ENCODE data around the gene POLR2L. TPM values are rescaled to one million over a fixed set of nuclear protein-coding genes. Genes with fewer than 3 reads are reported as not detected.

The POLR2L gene
- total RNA-seq, 4 donors from 2014 or later = 10.5 to 81.5 (median 42.8) TPM

- TF ChIP-seq, protein P1, sequence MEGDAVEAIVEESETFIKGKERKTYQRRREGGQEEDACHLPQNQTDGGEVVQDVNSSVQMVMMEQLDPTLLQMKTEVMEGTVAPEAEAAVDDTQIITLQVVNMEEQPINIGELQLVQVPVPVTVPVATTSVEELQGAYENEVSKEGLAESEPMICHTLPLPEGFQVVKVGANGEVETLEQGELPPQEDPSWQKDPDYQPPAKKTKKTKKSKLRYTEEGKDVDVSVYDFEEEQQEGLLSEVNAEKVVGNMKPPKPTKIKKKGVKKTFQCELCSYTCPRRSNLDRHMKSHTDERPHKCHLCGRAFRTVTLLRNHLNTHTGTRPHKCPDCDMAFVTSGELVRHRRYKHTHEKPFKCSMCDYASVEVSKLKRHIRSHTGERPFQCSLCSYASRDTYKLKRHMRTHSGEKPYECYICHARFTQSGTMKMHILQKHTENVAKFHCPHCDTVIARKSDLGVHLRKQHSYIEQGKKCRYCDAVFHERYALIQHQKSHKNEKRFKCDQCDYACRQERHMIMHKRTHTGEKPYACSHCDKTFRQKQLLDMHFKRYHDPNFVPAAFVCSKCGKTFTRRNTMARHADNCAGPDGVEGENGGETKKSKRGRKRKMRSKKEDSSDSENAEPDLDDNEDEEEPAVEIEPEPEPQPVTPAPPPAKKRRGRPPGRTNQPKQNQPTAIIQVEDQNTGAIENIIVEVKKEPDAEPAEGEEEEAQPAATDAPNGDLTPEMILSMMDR (IDR thresholded peaks at IDR 0.05) = no peak
- TF ChIP-seq POLR2A (IDR thresholded peaks at IDR 0.05) = no peak
- no peak overlapping the region for H3K27ac ChIP-seq
- H3K9me3 ChIP-seq = no peaks in the 10 kb centered on the region
- no peaks in the 10 kb centered on the region for H3K36me3 ChIP-seq
- intact Hi-C loops (cut with DNase I; ENCODE audit: low total_unique reads) = no loop called here
- no peak overlapping the region for H3K4me3 ChIP-seq
- DNase-seq = no peak
- no peaks in the 10 kb centered on the region for H3K27me3 ChIP-seq
- H3K4me1 ChIP-seq = peaks cover 6 to 20% of the 10 kb centered on the region in 2 donors
Measured at GRCh38 chr11:801097-801780, 41.1 kb downstream of the POLR2L start.

- no peaks in the 10 kb centered on the region for H3K9me3 ChIP-seq
- TF ChIP-seq, protein P1 (IDR thresholded peaks at IDR 0.05) = no peak
- no peak for TF ChIP-seq POLR2A (IDR thresholded peaks at IDR 0.05)
- intact Hi-C loops (cut with DNase I; ENCODE audit: low total_unique reads) = no loop called here
Measured at GRCh38 chr11:800473-800872, 41.9 kb downstream of the POLR2L start.

GRCh38 chr11:799641-800316, 42.5 kb downstream of the POLR2L start:
- no peaks in the 10 kb centered on the region for H3K9me3 ChIP-seq
- no peaks in the 10 kb centered on the region for H3K36me3 ChIP-seq
- intact Hi-C loops (cut with DNase I; ENCODE audit: low total_unique reads) = no loop called here
- DNase-seq = no peak
- peaks cover 6 to 31% of the 10 kb centered on the region in 2 donors for H3K4me1 ChIP-seq
- H3K27me3 ChIP-seq = no peaks in the 10 kb centered on the region
- H3K4me3 ChIP-seq = no peak overlapping the region
- no peak overlapping the region for H3K27ac ChIP-seq
- TF ChIP-seq, protein P1 (IDR thresholded peaks at IDR 0.05) = no peak
- TF ChIP-seq POLR2A (IDR thresholded peaks at IDR 0.05) = no peak

More at GRCh38 chr11:800473-800872, 41.9 kb downstream of the POLR2L start:
- H3K27me3 ChIP-seq = no peaks in the 10 kb centered on the region
- no peak overlapping the region for H3K27ac ChIP-seq
- H3K4me1 ChIP-seq = peaks cover 6 to 25% of the 10 kb centered on the region in 2 donors
- no peaks in the 10 kb centered on the region for H3K36me3 ChIP-seq
- DNase-seq = no peak
- H3K4me3 ChIP-seq = no peak overlapping the region

GRCh38 chr11:798093-798713, 44.1 kb downstream of the POLR2L start, which contains the start of gene SLC25A22:
Gene SLC25A22 (minus strand): TSS chr11:798281. CDS start chr11:795006, 3,275 bp downstream.
- TF ChIP-seq POLR2A (IDR thresholded peaks at IDR 0.05) = peak in 1 of 2 donors; percentile 10
- TF ChIP-seq, protein P1 (IDR thresholded peaks at IDR 0.05) = peak; percentile 57 to 96 (median 94)
- Histone ChIP-seq H3K36me3 (no peaks in the 10 kb centered on the region), H3K4me1 (peaks cover 6 to 22% of the 10 kb centered on the region in 2 donors), H3K27me3 (no peaks in the 10 kb centered on the region), H3K4me3 (peak within 1 kb of the TSS; percentile 61 to 79), H3K27ac (peak within 1 kb of the TSS; percentile 87 to 90), H3K9me3 (no peaks in the 10 kb centered on the region)
- peak; percentile 58 to 81 for DNase-seq
- intact Hi-C loops (cut with DNase I; ENCODE audit: low total_unique reads) = no loop called here

Measured in uterus (tissue), 4 donors.